ENCODE measurements around the gene TP73. TPM values are rescaled to one million over a fixed set of nuclear protein-coding genes. Genes with fewer than 3 reads are reported as not detected.
"Not testable (repeated sequence)": the region's sequence is repeated elsewhere in the genome, so short reads cannot be mapped to it uniquely, and the experiment has no call there.

TP73 gene
- total RNA-seq, 1 experiment from 2014 or later, result 10.0 TPM

- no TSS peak for BruUV-seq (replicated peaks)
- Histone ChIP-seq H3K4me1 (ENCODE audit: insufficient read depth, low read length, poor library complexity, severe bottlenecking) (peaks cover 5% of the 10 kb centered on the region), H3K27ac (ENCODE audit: low read depth, low read length, poor library complexity, severe bottlenecking) (no peak overlapping the region), H3K36me3 (ENCODE audit: insufficient read depth, low read length, poor library complexity, severe bottlenecking) (no peaks in the 10 kb centered on the region), H3K4me3 (ENCODE audit: low read depth, low read length, poor library complexity, severe bottlenecking) (no peak overlapping the region), H3K9me3 (ENCODE audit: low read depth, low read length, poor library complexity, severe bottlenecking) (no peaks in the 10 kb centered on the region), H3K27me3 (replicated peaks; ENCODE audit: insufficient read depth, low read depth, low read length, poor library complexity) (no peaks in the 10 kb centered on the region)
- ChIA-PET POLR2A (ENCODE audit: low non-redundant PET) (no interaction called here), CTCF (interaction anchor here (1.3 to 2.0 kb wide), 3 partner anchors 128 to 168 kb away, joined by 4 to 10 read pairs (median 8); no protein-coding TSS in a partner anchor)
- no peak for TF ChIP-seq EZH2 (IDR thresholded peaks at IDR 0.05; ENCODE audit: borderline replicate concordance, low read depth, low read length, poor library complexity, severe bottlenecking)
- no peak for TF ChIP-seq CTCF (conservative IDR thresholded peaks at IDR 0.05; ENCODE audit: low read depth, low read length)
- intact Hi-C loops (cut with micrococcal nuclease; ENCODE audit: unreplicated experiment), result loop anchor here (2.0 kb wide), 1 partner anchor 168 kb away; no protein-coding TSS in a partner anchor
- DNase-seq (ENCODE audit: low spot score), result no peak
Measured at GRCh38 chr1:3620708-3621107, 31.6 kb upstream of the TP73 start.

- ChIA-PET POLR2A (ENCODE audit: low non-redundant PET) (interaction anchor here (0.6 kb wide), 1 partner anchor 114 kb away, joined by 3 read pairs; no protein-coding TSS in a partner anchor), CTCF (interaction anchor here (0.6 to 2.0 kb wide), 4 partner anchors 91 to 168 kb away, joined by 3 to 10 read pairs (median 6); no protein-coding TSS in a partner anchor)
- H3K27me3 ChIP-seq (replicated peaks; ENCODE audit: insufficient read depth, low read depth, low read length, poor library complexity); H3K36me3 ChIP-seq (ENCODE audit: insufficient read depth, low read length, poor library complexity, severe bottlenecking); H3K4me3 ChIP-seq (ENCODE audit: low read depth, low read length, poor library complexity, severe bottlenecking); H3K4me1 ChIP-seq (ENCODE audit: insufficient read depth, low read length, poor library complexity, severe bottlenecking); H3K27ac ChIP-seq (ENCODE audit: low read depth, low read length, poor library complexity, severe bottlenecking); BruUV-seq (replicated peaks); H3K9me3 ChIP-seq (ENCODE audit: low read depth, low read length, poor library complexity, severe bottlenecking): not testable (repeated sequence)
- intact Hi-C loops (cut with micrococcal nuclease; ENCODE audit: unreplicated experiment), result loop anchor here (2.0 kb wide), 1 partner anchor 168 kb away; no protein-coding TSS in a partner anchor
- TF ChIP-seq CTCF (conservative IDR thresholded peaks at IDR 0.05; ENCODE audit: low read depth, low read length), result peak; percentile 58
- DNase-seq (ENCODE audit: low spot score), result peak; percentile 41
Measured at GRCh38 chr1:3621151-3621671, 31.1 kb upstream of the TP73 start.

GRCh38 chr1:3622102-3622501, 30.2 kb upstream of the TP73 start:
- CTCF ChIA-PET, result interaction anchor here (1.3 kb wide), 1 partner anchor 131 kb away, joined by 8 read pairs; no protein-coding TSS in a partner anchor
- H3K4me3 ChIP-seq (ENCODE audit: low read depth, low read length, poor library complexity, severe bottlenecking); intact Hi-C loops (cut with micrococcal nuclease; ENCODE audit: unreplicated experiment); H3K4me1 ChIP-seq (ENCODE audit: insufficient read depth, low read length, poor library complexity, severe bottlenecking); DNase-seq (ENCODE audit: low spot score); H3K36me3 ChIP-seq (ENCODE audit: insufficient read depth, low read length, poor library complexity, severe bottlenecking); BruUV-seq (replicated peaks); H3K27ac ChIP-seq (ENCODE audit: low read depth, low read length, poor library complexity, severe bottlenecking); POLR2A ChIA-PET (ENCODE audit: low non-redundant PET); H3K27me3 ChIP-seq (replicated peaks; ENCODE audit: insufficient read depth, low read depth, low read length, poor library complexity); H3K9me3 ChIP-seq (ENCODE audit: low read depth, low read length, poor library complexity, severe bottlenecking): not testable (repeated sequence)

All from A673 (cell line).